GM18909 (cell line): Measurements from ENCODE around the gene FBXW7.

ENCODE experiments used
- ATAC-seq: cut with Tn5 transposase; IDR thresholded peaks from one replicate; pipeline ENCODE4 v1.9.1; 2021; ENCODE audit warnings: mild to moderate bottlenecking; ENCODE audit not compliant: unreplicated experiment, poor library complexity

FBXW7 gene, protein sequence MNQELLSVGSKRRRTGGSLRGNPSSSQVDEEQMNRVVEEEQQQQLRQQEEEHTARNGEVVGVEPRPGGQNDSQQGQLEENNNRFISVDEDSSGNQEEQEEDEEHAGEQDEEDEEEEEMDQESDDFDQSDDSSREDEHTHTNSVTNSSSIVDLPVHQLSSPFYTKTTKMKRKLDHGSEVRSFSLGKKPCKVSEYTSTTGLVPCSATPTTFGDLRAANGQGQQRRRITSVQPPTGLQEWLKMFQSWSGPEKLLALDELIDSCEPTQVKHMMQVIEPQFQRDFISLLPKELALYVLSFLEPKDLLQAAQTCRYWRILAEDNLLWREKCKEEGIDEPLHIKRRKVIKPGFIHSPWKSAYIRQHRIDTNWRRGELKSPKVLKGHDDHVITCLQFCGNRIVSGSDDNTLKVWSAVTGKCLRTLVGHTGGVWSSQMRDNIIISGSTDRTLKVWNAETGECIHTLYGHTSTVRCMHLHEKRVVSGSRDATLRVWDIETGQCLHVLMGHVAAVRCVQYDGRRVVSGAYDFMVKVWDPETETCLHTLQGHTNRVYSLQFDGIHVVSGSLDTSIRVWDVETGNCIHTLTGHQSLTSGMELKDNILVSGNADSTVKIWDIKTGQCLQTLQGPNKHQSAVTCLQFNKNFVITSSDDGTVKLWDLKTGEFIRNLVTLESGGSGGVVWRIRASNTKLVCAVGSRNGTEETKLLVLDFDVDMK

GRCh38 chr4:152535903-152536544 is at the start of gene FBXW7:
Gene FBXW7, minus strand, starts transcription at chr4:152536092. Its CDS starts 124,289 bp downstream, at chr4:152411803.
- peak; percentile 85 for ATAC-seq

- peak; percentile 54 for ATAC-seq
These were observed 49.1 kb upstream of the FBXW7 start for GRCh38 chr4:152585023-152585441.

DNA sequence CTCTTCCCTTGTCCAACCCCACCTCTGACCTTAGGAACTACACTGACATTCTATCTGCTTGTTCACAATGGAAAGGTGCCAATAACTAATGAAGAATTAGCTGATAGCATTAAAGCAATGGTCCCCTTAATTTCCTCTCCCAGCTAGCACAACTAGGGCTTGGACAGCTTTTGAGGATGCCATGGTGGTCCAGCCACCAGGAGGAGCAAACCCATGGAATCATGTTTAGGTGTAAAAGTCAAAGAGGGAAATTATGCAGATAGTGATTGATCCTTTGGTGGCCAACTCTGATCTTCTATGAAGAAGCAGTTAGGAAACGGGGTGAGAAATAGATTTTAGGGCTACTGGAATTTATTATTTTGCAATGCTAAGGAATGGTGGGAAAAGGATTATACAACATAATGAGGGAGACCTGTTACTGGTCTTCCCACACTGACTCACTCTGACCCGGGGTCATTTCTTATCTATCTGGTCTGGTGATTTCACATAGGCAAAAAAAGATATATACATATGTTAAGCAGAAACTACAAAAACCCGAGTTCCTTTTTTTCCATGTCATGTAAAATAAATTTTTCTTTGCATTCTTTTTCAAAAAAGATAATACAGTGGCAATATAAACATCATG is 45.8 kb upstream of the FBXW7 start:
- ATAC-seq: no peak

- ATAC-seq: no peak
These were observed 44.0 kb upstream of the FBXW7 start for GRCh38 chr4:152579916-152580315.

GRCh38 chr4:152579107-152579764 is 43.3 kb upstream of the FBXW7 start:
- ATAC-seq: no peak

DNA sequence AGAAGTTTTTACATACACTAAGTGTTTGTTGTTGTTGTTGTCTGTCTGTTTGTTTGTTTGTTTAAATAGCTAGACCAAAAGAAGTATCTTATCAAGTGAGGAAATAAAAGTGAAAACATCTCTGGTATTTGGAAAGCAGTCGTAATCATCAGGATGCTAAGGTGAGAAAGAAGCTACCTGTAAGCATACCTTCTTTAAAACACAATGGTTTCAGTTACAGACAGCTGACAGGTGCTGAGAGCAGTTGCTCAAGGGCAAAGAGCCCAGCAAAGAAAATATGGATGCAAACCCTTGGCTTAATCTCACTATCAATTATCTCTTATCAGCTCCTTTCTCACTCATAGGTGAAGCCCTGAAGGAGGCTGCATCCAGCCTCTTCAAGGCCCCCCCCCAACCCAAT is 42.8 kb upstream of the FBXW7 start:
- no peak for ATAC-seq

DNA sequence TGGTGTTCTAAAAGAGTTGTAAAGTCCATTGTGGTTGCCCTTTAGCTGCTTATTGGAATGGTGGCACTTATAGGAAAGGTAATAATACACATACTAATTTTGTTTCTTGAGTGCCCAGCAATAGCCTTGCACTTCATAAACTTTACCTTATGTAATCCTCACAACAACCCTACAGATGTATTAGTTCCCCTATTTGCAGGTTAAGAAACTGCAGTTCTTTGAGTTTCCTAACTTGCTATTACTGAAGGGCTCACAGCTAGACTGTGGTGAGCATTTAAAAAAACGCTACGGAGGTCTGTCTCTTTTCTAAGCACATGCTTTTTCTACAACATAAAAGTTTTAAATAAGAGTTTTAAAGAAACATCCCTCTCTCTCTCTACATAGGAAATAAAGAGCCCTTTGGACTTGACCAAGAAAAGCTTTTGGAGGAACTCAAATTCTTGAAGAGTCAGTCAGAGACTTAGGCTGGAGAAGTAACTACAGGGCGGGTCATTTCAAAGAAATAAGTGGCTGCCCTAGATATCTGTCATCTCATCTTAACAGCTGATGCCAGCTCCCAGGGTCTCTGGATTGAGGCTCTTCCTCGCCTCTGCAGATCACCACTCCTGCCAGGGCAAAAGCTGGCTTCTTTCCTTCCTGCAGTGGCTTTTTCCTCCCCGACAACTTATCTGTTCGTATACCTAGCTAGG is 42.0 kb upstream of the FBXW7 start:
- no peak for ATAC-seq

- no peak for ATAC-seq
These were observed 39.6 kb upstream of the FBXW7 start for GRCh38 chr4:152575533-152575932.

DNA sequence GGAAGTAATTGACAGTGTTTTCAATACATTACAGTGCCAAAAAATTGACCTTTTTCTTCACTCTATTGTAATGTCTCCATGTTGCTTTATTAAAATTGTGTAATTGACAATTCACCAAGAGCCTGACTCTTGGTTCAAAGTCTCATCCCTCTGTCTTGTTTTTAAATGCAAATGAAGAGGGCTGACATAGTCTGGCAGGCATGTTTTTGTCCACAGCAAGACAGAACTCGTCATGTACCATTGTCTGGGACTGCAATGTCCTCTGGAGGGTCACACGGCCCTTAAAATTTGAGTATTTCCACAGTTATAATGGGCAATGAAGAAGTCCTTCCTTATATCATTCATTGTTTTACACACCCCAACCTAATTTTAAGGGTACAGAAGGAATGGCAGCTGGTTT is 38.0 kb upstream of the FBXW7 start:
- ATAC-seq: no peak

GRCh38 chr4:152572417-152573086 is 36.7 kb upstream of the FBXW7 start:
- ATAC-seq: peak; percentile 57

DNA sequence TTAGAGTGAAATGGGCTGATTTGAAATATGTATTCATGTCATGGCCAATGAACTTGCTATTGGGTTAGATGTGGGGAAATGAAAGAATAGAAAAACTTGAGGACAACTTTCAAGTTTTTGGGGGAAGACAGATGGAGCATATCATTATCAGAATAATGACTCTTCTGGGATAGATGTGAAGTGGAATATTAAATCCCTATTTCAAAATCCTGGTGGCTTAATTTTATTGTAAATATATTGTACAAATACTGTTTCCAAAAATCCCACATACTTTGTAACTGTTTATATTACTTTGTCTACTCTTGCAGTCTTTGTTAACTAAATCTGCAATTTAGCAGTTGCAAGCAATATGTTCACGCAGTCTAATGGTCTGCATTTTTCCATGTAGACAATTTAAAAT is 35.9 kb upstream of the FBXW7 start:
- no peak for ATAC-seq

- no peak for ATAC-seq
These were observed 35.4 kb upstream of the FBXW7 start for GRCh38 chr4:152571296-152571695.

GRCh38 chr4:152565333-152565732 is 29.4 kb upstream of the FBXW7 start:
- no peak for ATAC-seq

DNA sequence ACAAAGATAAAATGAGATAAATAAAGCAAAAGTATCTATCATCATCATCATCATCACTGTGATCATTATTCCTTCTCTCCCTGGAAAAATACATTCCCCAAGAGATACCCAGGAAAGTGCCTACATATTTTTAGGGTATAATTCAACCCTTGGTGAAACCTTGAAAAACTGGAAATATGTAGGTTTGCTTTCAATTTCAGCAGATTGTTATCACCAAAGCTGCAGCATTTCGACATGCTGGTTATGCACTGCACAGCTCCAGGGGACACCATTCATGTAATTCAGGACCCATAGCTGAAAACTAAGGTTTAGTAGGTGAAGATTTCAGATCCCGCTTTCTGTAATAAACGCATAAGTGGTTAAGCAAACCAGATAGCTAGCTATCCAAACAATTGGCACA is 28.4 kb upstream of the FBXW7 start:
- no peak for ATAC-seq

- ATAC-seq: no peak
These were observed 27.3 kb upstream of the FBXW7 start for GRCh38 chr4:152563209-152563608.

DNA sequence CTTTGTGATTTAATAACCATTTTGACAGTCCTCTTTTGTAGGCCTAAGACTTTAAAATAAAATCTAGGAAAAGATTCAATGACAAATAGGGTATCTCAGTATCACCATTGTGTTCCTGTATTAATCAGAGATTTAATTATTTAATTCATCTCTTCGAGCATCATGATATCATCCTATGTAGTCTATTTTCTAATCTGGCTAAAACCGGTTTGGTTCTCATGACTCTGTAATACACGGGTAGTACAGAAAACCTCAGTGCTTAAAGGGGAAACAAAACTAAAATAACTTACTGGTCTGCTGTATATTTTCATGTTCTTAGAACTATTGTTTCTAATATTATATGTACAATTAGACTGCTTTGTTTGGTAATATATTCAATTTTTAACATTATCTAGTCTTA is 23.7 kb upstream of the FBXW7 start:
- ATAC-seq: no peak

GRCh38 chr4:152558396-152558795 is 22.5 kb upstream of the FBXW7 start:
- ATAC-seq: no peak

DNA sequence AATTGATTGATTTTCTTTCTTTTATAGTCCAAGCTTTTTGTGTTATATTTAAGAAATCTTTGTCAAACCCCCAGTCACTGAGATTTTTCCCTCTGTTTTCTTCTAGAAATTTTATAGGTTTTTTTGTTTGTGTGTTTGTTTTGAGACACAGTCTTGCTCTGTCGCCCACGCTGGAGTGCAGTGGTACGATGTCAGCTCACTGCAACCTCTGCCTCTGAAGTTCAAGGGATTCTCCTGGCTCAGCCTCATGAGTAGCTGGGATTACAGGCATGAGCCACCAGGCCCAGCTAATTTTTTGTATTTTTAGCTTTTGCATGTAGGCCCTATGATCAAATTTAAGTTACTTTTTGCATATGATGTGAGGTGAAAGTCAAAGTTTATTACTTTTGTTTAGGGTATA is 20.9 kb upstream of the FBXW7 start:
- ATAC-seq: no peak

- ATAC-seq: no peak
These were observed 20.4 kb upstream of the FBXW7 start for GRCh38 chr4:152556283-152556682.
